ENCODE measurements around the gene LYRM9. TPM values are rescaled to one million over a fixed set of nuclear protein-coding genes. Genes with fewer than 3 reads are reported as not detected.

Gene LYRM9
- total RNA-seq, 2 donors from 2014 or later, result 3.0 to 3.8 TPM

Other genes with a start within 250 kb of the LYRM9 start
- 10 to 100 TPM; 11.6 to 48.3 TPM for gene NOS2, start 92.8 kb downstream of the LYRM9 start, total RNA-seq
- 10 to 100 TPM; 22.6 to 25.2 TPM for gene NLK, start 149.3 kb upstream of the LYRM9 start, total RNA-seq